Measurements from ENCODE around the gene ATP2C1. TPM values are rescaled to one million over a fixed set of nuclear protein-coding genes. Genes with fewer than 3 reads are reported as not detected.

Gene ATP2C1
- polyA plus RNA-seq, 1 donor from 2014 or later, result 8.9 TPM

DNA sequence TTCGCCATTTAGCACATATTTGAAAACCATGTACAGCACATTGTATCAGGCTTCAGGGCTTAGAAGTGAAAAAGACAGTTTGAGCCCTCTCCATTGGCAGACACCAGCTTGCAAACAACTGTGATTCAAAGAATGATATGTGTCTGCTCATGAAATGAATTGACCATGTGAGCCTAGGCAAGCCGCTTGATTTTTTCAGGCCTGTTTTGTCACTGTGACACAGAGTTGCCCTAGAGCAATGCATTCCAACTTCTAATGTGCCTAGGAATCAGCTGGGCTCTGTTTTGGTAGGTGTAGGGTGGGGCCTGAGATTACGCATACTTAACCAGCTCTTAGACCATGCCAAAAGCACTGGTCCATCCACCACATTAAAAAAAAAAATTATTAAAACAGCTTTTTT, 53.0 kb downstream of the ATP2C1 start:
- Mint-ChIP-seq H3K36me3 (peaks cover 29% of the 10 kb centered on the region), H3K27ac (no peak overlapping the region), H3K27me3 (no peaks in the 10 kb centered on the region), H3K4me1 (peaks cover 0 to 2% (median 0%) of the 10 kb centered on the region in 3 donors), H3K4me3 (no peak overlapping the region), H3K9me3 (peaks cover 0 to 4% (median 0%) of the 10 kb centered on the region in 3 donors)

DNA sequence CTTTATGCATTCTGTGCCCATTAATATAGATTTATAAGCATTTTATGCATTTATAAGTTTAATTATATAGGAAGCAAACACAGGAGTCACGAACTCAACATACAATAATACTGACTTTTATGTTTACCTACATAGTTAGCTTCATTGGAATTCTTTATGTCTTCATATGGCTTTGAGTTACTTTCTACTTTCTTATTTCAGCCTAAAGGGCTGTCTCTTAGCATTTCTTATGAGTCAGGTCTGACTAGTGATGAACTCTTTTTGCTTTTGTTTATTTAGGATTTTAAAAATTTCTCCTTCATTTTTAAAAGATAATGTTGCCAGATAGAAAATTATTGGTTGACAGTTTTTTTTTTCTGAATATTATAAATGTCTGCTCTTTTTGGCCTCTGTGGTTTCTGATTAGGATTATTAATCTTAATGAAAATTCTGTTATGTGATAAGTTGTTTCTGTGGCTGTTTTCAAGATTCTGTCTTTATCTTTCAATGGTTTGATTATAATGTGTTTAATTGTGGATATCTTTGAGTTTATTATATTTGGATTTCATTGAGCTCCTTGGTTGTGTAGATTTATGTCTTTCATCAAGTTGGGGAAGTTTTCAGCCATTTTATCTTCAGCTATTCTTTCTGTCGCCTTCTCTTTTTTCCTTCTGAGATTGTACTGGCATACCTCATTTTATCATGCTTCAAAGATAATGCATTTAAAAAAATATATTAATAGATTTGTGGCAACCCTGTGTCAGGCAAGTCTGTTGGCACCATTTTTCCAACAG, 54.3 kb downstream of the ATP2C1 start:
- peak overlapping the region in 1 of 3 donors; percentile 1 for H3K27ac Mint-ChIP-seq
- H3K9me3 Mint-ChIP-seq, result peaks cover 0 to 4% (median 0%) of the 10 kb centered on the region in 3 donors
- H3K27me3 Mint-ChIP-seq, result no peaks in the 10 kb centered on the region
- H3K4me3 Mint-ChIP-seq, result no peak overlapping the region
- H3K36me3 Mint-ChIP-seq, result peaks cover 26% of the 10 kb centered on the region
- peaks cover 0 to 2% (median 0%) of the 10 kb centered on the region in 3 donors for H3K4me1 Mint-ChIP-seq

DNA sequence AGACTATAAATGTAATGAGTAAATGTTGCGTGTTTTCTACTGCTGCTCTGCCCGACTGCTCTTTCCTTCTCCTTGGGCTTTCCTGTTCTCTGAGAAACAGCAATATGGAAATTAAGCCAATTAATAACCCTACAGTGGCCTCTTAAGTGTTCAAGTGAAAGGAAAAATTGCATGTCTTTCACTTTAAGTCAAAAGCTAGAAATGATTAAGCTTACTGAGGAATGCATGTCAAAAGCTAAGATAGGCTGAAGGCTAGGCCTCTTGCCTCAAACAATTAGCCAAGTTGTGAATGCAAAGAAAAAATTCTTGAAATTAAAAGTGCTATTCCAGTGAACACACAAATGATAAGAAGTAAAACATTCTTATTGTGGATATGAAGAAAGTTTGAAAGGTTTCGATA, 55.0 kb downstream of the ATP2C1 start:
- no peak overlapping the region for H3K27ac Mint-ChIP-seq
- H3K4me3 Mint-ChIP-seq, result no peak overlapping the region
- H3K9me3 Mint-ChIP-seq, result peaks cover 0 to 4% (median 0%) of the 10 kb centered on the region in 3 donors
- H3K4me1 Mint-ChIP-seq, result peaks cover 0 to 2% (median 0%) of the 10 kb centered on the region in 3 donors
- H3K27me3 Mint-ChIP-seq, result no peaks in the 10 kb centered on the region
- peaks cover 26% of the 10 kb centered on the region for H3K36me3 Mint-ChIP-seq

DNA sequence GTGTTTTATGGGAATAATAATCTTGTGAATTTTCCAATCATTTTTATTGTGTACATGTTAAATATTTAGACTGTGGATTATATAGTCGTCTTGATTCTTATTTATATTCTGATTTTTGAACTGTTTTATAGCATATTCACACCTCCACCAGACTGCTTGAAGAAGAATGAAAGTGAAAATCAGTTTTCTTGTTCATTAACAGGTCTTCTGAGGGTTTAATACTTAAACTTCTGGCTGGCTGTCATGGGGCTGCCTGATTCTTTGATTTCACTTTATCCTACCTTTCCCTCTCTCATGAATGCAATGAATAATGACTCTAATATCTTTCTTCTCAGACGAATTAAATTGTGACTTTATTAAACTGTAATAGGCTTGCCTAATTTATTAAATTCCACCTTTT, 56.2 kb downstream of the ATP2C1 start:
- Mint-ChIP-seq H3K9me3 (peaks cover 0 to 4% (median 0%) of the 10 kb centered on the region in 3 donors), H3K4me3 (peak overlapping the region in 1 of 4 donors; percentile 24), H3K27ac (no peak overlapping the region), H3K4me1 (peaks cover 0 to 2% (median 0%) of the 10 kb centered on the region in 3 donors), H3K27me3 (no peaks in the 10 kb centered on the region), H3K36me3 (peaks cover 23% of the 10 kb centered on the region)

DNA sequence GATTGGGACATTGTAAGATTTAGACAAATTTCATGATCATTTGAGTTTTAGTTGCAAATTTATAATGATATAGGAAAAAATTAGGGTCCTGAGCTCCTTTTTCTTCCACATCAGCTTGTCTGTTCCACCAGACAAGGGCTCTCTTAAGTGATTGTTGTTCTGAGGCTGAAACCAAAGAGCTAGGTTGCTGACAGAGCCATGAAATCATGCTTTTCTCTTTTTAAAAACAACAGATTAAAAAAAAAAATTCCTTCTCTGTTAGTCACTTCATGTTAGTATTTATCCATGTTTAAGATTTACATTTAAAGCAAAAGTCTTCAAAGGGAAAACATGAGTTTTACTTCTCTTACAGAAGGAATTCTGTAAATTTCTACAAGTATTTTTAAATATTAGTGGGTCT, 56.8 kb downstream of the ATP2C1 start:
- Mint-ChIP-seq H3K36me3 (peaks cover 22% of the 10 kb centered on the region), H3K27me3 (no peaks in the 10 kb centered on the region), H3K27ac (no peak overlapping the region), H3K9me3 (peaks cover 0 to 2% (median 0%) of the 10 kb centered on the region in 3 donors), H3K4me3 (no peak overlapping the region), H3K4me1 (peaks cover 0 to 2% (median 0%) of the 10 kb centered on the region in 3 donors)

DNA sequence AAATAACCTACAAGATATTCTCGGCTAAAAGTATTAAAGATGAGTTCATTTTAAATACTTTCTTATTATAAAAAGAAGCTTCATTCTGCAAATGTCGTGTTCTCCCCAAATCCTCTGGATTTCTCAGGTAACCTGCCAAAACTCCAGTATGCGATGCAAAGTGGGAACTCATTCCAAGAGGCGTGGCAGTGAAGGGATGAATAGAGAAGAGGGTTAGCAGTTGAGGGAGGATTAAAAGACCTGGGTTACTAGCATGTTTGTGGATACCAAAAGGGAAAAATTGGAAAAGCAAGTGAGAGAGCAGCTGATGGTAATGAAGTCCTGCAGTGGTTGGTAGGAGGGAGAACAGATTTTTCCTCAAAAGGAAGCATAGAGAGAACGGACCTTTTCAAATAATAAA, 61.6 kb downstream of the ATP2C1 start:
- Mint-ChIP-seq H3K27ac (peak overlapping the region in 2 of 3 donors; percentile 43 to 73), H3K4me1 (peaks cover 0 to 1% (median 0%) of the 10 kb centered on the region in 3 donors), H3K4me3 (no peak overlapping the region), H3K27me3 (no peaks in the 10 kb centered on the region), H3K9me3 (no peaks in the 10 kb centered on the region), H3K36me3 (peaks cover 8% of the 10 kb centered on the region)

DNA sequence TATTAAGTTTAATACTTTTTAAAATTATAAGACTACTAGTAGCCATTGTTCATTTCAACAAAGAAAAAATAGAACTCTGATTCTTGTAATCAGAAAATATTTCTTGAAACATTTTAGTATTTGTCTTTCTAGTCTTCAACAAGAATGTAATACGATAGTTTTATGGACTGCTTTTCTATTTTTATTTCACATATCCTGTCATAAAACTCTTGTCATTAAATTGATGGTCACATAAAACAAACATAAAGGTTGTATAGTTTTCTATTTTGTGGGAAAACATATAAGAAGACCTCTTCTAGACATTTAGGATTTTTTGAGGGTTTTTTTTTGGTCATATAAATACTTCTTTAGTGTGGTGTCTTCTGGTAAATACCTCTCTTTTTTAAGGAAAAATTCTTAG, 62.4 kb downstream of the ATP2C1 start:
- H3K36me3 Mint-ChIP-seq, result peaks cover 8% of the 10 kb centered on the region
- peaks cover 0 to 2% (median 0%) of the 10 kb centered on the region in 3 donors for H3K4me1 Mint-ChIP-seq
- H3K27ac Mint-ChIP-seq, result no peak overlapping the region
- H3K9me3 Mint-ChIP-seq, result no peaks in the 10 kb centered on the region
- H3K27me3 Mint-ChIP-seq, result no peaks in the 10 kb centered on the region
- H3K4me3 Mint-ChIP-seq, result no peak overlapping the region

DNA sequence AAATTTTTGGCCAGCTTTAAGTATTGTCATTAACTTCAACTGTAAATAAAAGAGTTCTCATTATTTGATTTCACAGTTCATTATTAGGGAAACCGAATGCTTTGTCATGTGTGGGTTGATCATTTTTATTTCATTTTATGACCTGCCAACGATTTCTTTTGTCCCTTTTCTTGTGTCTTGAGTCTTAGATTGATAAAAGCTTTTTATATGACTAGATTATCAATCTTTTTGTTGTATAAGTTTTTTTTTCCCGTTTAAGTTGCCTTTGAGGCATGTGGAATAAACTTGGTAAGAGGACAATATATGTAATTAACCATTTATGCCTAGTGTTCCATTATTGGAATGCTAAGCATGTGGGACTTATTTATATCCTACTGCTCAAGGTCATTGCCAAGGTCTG, 62.8 kb downstream of the ATP2C1 start:
- H3K4me1 Mint-ChIP-seq, result peaks cover 0 to 2% (median 0%) of the 10 kb centered on the region in 3 donors
- H3K4me3 Mint-ChIP-seq, result no peak overlapping the region
- no peaks in the 10 kb centered on the region for H3K9me3 Mint-ChIP-seq
- H3K27me3 Mint-ChIP-seq, result no peaks in the 10 kb centered on the region
- H3K36me3 Mint-ChIP-seq, result peaks cover 9% of the 10 kb centered on the region
- H3K27ac Mint-ChIP-seq, result no peak overlapping the region

DNA sequence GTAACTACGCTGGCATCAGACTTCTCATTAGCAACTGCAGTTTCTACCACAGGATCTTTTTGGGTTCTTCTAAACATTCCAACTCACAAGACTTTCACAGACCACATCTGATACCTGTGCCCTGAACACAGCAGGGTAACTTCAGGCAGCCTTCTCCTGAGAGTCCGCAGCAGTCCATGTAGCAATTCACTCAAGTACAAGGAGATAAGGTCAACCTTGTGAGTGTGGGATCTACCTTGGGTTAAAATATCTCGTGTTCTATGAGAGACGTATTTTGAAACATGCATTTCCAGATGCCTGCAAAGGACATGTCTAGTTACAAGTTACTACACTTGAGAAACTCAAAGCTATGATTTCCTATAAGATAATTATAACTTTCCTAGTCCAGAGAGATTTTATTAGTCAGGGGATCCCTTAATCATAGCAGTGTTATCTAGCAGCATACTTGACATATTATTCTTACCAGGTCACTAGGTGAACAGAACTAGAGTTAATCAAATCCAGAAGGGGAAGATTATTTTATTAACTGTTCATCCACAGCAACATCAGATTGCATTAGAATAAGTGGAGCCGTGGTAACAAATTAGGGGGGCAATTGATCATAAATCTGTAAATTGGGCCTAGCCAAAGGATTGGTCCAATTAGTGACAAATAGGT, 66.4 kb downstream of the ATP2C1 start:
- Mint-ChIP-seq H3K36me3 (peaks cover 10% of the 10 kb centered on the region), H3K27me3 (no peaks in the 10 kb centered on the region), H3K4me3 (no peak overlapping the region), H3K9me3 (no peaks in the 10 kb centered on the region), H3K27ac (no peak overlapping the region), H3K4me1 (peaks cover 0 to 2% (median 0%) of the 10 kb centered on the region in 3 donors)

DNA sequence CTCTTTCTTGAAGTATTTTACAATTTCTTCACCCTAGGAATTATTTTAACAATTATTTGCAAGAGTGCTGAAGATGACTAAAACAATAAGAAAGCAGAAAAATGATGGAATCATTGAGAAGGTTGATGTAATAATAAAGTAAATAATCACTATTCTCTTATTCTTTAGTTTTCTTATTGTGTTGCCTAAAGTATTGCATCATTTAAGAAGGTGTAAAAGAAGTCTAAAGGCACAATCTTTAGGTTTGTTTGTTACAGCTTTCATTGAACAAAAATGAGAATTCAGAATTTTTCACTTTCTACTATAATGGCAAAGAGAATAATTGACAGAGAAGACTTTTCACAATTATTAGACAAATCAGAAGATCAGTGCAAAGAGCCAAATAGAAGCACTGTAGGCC, 67.6 kb downstream of the ATP2C1 start:
- no peaks in the 10 kb centered on the region for H3K27me3 Mint-ChIP-seq
- H3K9me3 Mint-ChIP-seq, result no peaks in the 10 kb centered on the region
- H3K36me3 Mint-ChIP-seq, result peaks cover 10% of the 10 kb centered on the region
- peaks cover 0 to 2% (median 0%) of the 10 kb centered on the region in 3 donors for H3K4me1 Mint-ChIP-seq
- no peak overlapping the region for H3K4me3 Mint-ChIP-seq
- H3K27ac Mint-ChIP-seq, result no peak overlapping the region

DNA sequence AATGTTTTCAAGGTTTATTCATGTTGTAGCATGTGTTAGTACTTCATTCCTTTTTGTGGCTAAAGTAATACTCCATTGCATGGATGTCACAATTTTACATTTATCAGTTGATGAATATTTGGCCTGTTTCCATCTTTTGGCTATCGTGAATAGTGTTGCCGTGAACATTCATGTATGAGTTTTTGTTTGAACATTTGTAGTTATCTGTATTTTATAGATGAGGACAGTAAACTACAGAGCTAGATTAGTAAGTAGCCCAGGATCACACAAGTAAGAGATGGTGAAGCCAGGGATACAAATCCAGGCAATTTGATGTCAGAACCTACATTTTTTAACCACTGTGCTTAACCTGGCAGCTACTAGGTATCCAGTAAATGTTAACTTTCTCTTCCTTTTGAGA, 69.6 kb downstream of the ATP2C1 start:
- no peak overlapping the region for H3K27ac Mint-ChIP-seq

DNA sequence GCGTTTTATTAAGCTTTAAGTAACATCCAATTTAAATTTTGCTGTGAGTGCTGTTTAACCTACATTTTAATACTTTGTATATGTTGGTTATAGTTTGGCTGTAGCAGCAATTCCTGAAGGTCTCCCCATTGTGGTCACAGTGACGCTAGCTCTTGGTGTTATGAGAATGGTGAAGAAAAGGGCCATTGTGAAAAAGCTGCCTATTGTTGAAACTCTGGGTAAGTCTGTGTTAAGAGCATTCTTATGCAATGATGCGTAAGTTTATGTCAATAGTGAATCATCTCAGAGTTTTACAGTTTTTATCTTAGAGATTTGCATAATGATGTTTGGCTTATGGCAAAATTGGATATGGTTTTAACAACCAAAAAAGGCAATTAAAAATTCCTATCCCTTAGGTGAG, 70.0 kb downstream of the ATP2C1 start:
- Mint-ChIP-seq H3K36me3 (peaks cover 19% of the 10 kb centered on the region), H3K27me3 (no peaks in the 10 kb centered on the region), H3K4me3 (peak overlapping the region in 1 of 4 donors; percentile 10), H3K27ac (no peak overlapping the region), H3K9me3 (no peaks in the 10 kb centered on the region), H3K4me1 (peaks cover 0 to 2% (median 0%) of the 10 kb centered on the region in 3 donors)

More for the DNA sequence above, 69.6 kb downstream of the ATP2C1 start:
- Mint-ChIP-seq H3K4me1 (peaks cover 0 to 2% (median 0%) of the 10 kb centered on the region in 3 donors), H3K27me3 (no peaks in the 10 kb centered on the region), H3K9me3 (no peaks in the 10 kb centered on the region), H3K4me3 (no peak overlapping the region), H3K36me3 (peaks cover 18% of the 10 kb centered on the region)

DNA sequence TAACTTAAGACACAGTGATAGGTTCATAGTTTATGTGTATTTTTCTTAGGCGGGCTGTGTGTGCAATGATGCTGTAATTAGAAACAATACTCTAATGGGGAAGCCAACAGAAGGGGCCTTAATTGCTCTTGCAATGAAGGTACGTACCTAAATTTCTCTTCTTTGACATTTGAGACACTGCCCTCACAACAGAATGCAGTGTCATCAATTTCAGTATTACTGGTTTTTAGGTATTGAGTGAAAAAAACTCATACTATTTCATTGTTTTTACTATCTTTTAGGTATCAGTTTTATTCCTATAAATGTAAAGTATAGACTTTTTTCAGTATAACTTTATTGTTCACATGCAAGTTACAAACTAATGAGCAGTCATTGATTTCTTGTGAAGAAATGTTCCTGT, 73.4 kb downstream of the ATP2C1 start:
- no peak overlapping the region for H3K27ac Mint-ChIP-seq
- no peak overlapping the region for H3K4me3 Mint-ChIP-seq
- peaks cover 25% of the 10 kb centered on the region for H3K36me3 Mint-ChIP-seq
- no peaks in the 10 kb centered on the region for H3K4me1 Mint-ChIP-seq
- H3K27me3 Mint-ChIP-seq, result no peaks in the 10 kb centered on the region
- H3K9me3 Mint-ChIP-seq, result peaks cover 0 to 3% (median 0%) of the 10 kb centered on the region in 3 donors

DNA sequence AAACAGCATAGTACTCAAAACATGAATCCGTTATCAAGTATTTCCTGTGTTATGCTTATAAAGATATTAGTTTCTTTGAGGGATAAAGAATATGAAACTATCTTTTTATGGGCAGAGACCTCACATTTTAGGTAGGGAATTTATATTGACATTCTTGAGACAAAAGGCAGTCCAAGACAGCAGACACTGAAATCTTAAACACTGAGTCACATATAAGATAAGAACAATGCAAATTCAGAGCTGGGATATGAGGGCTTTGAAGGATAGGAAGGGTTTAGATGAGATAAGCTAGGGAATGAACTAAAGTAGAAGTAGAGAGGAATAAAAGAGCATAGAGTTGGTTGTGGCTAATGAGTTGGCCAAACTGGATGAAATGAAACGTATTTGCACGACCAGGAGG, 74.3 kb downstream of the ATP2C1 start:
- Mint-ChIP-seq H3K27ac (no peak overlapping the region), H3K36me3 (peaks cover 25% of the 10 kb centered on the region), H3K4me1 (no peaks in the 10 kb centered on the region), H3K9me3 (peaks cover 0 to 3% (median 0%) of the 10 kb centered on the region in 3 donors), H3K4me3 (no peak overlapping the region), H3K27me3 (no peaks in the 10 kb centered on the region)

DNA sequence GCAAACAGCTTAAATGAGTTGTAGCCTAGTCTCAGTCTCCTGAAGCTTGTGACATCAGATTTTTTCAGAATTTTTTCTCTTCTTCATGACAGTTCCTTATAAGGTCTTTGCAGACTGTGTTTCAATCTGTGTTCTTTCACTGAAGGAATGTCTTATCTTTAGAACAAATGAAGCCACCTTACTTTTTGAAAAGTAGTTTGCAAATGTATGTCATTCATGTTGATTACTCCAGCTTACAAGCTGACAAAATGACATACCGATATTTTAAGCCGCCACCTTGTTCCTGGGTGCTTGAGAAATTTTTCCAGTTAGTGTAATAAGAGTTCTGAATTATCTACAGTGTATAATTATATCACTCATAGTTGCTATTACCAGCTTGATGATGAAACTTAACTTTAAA, 75.7 kb downstream of the ATP2C1 start:
- H3K27ac Mint-ChIP-seq, result no peak overlapping the region
- H3K4me1 Mint-ChIP-seq, result no peaks in the 10 kb centered on the region
- peaks cover 0 to 3% (median 0%) of the 10 kb centered on the region in 3 donors for H3K9me3 Mint-ChIP-seq
- no peaks in the 10 kb centered on the region for H3K27me3 Mint-ChIP-seq
- H3K4me3 Mint-ChIP-seq, result no peak overlapping the region
- peaks cover 28% of the 10 kb centered on the region for H3K36me3 Mint-ChIP-seq

Measured in IgD-negative memory B cell (primary cell).